Heart left ventricle (tissue), 16 donors: ENCODE results near the gene SPATA2. TPM values are rescaled to one million over a fixed set of nuclear protein-coding genes. Genes with fewer than 3 reads are reported as not detected.

Experiments
- ATAC-seq, 4 donors: fragments of 200-7000 bp; cut with Tn5 transposase; one replicate each; pipeline ENCODE4 v1.9.1; 2020 to 2022; ENCODE audit warnings: moderate library complexity in 4 of 4, mild to moderate bottlenecking in 3 of 4, moderate number of reproducible peaks in 1 of 4
- DNase-seq, 5 donors: peaks; one replicate each; pipeline ENCODE4 v3.0.0-alpha.2; 2020
- H3K27ac ChIP-seq, 12 donors: fragments of 200-600 bp; sonication (generic) in 4 of 12; one replicate each; pipeline versions ENCODE4 v1.5.0 to v1.8.0; 2016 to 2022; ENCODE audit warnings: mild to moderate bottlenecking in 2 of 12
- H3K27me3 ChIP-seq, 9 donors: fragments of 200-600 bp; sonication (generic) in 2 of 9; one replicate each; pipeline versions ENCODE4 v1.5.1 to v1.8.0; 2016 to 2022; ENCODE audit warnings: mild to moderate bottlenecking in 3 of 9
- H3K36me3 ChIP-seq, 9 donors: fragments of 200-600 bp; sonication (generic) in 2 of 9; one replicate each; pipeline versions ENCODE4 v1.5.0 to v1.8.0; 2018 to 2022; ENCODE audit warnings: mild to moderate bottlenecking in 2 of 9
- H3K4me1 ChIP-seq, 12 donors: fragments of 200-600 bp; sonication (generic) in 4 of 12; one replicate each; pipeline versions ENCODE4 v1.5.0 to v1.8.0; 2016 to 2022; ENCODE audit warnings: mild to moderate bottlenecking in 3 of 12
- H3K4me3 ChIP-seq, 12 donors: fragments of 200-600 bp; sonication (generic) in 4 of 12; one replicate each; pipeline versions ENCODE4 v1.5.0 to v1.8.0; 2017 to 2022; ENCODE audit warnings: mild to moderate bottlenecking in 9 of 12, moderate library complexity in 4 of 12
- H3K9me3 ChIP-seq, 12 donors: fragments of 200-600 bp; sonication (generic) in 4 of 12; one replicate each; pipeline versions ENCODE4 v1.5.0 to v1.8.0; 2016 to 2022; ENCODE audit warnings: mild to moderate bottlenecking in 1 of 12
- CTCF ChIP-seq, 12 donors: fragments of 200-600 bp; sonication (generic) in 4 of 12; IDR thresholded peaks; one replicate each; pipeline versions ENCODE4 v1.5.0 to v1.8.0; 2018 to 2022; ENCODE audit warnings: antibody characterized with exemption in 12 of 12, mild to moderate bottlenecking in 5 of 12
- POLR2A ChIP-seq, 2 donors: fragments of 450-650 bp; IDR thresholded peaks; one replicate each; pipeline ENCODE4 v1.6.1; 2017; ENCODE audit warnings: antibody characterized with exemption in 2 of 2, mild to moderate bottlenecking in 2 of 2, moderate library complexity in 2 of 2
- WGBS, 4 donors: extraction: QIAGEN DNeasy Blood & Tissue Kit in 2 of 4; methylation state at CpG; one replicate each; pipeline versions ENCODE4 v1.1.5 to v1.1.7; 2013 to 2018; 5-methylcytosine and 5-hydroxymethylcytosine counted together
- intact Hi-C, 10 donors: fragments of 100-400 bp; cut with DNase I; formaldehyde crosslinking; loops; one replicate each; pipeline versions ENCODE4 v1.11.1 to v1.14.2; 2022
- polyA plus RNA-seq, 2 donors: library from polyadenylated mRNA; stranded (reverse); fragments of 200-250 nt; gene quantifications; one replicate each; pipeline ENCODE4 v1.2.3, GENCODE V29; 2013
- total RNA-seq, 9 donors: library from RNA; depleted of rRNA in 2 of 9; stranded (reverse); fragments of >200 nt in 2 of 9; fragmentation: NEBNext Ultra II Directional in 3 of 9; extraction: Animal tissue kit (Norgen Biotek cat#: 25700) in 3 of 9; gene quantifications; one replicate each; pipeline versions ENCODE4 v1.1.0 to v1.2.4, GENCODE V29; 2016 to 2023
- donor health status: ischemic (EF 13 %, LVEDD 7.1; RV severe dilation, severe dysfunction).
- donor health status: healthy with polysubstance abuse.
- donor health status: DM: no; HTN: yes; CAD: no.
- donor health status: DM: no; HTN: no; CAD: no.
- donor health status: ischemic (EF 25% LVEDD 6.9; RV normal size, moderate dysfunction).
- donor health status: ischemic (EF 25% LVEDD 5.7; RV mildly dilated, moderate dysfunction).
- donor health status: healthy.
- donor health status: DM: yes; HTN: yes; CAD: no.
- donor health status: ischemic (EF 35%, LVEDD 5.7; RV mildly dilated, moderate dysfunction).
- donor health status: nonischemic (EF 11% LVEDD 7.7; RV severe dilation, severe dysfunction).
- donor health status: DM: yes; HTN: yes; CAD: no.
- donor health status: PGD.
- donor health status: ischemic (EF 29% LVEDD 5.4; RV normal size, mild dysfunction).
- donor health status: nonischemic (EF 23%, LVEDD 6.1; RV moderate dilation, normal function).

Gene SPATA2
- total and polyA plus RNA-seq, 11 donors = 4.3 to 9.3 (median 7.8) TPM

GRCh38 chr20:49859011-49859410, 56.3 kb downstream of the SPATA2 start:
- Histone ChIP-seq H3K9me3 (no peaks in the 10 kb centered on the region), H3K4me3 (no peak overlapping the region), H3K4me1 (peaks cover 0 to 13% (median under 1%) of the 10 kb centered on the region in 12 donors), H3K27me3 (no peaks in the 10 kb centered on the region), H3K27ac (peak overlapping the region in 3 of 12 donors; percentile 24 to 76 (median 43)), H3K36me3 (peaks cover 0 to 80% (median 46%) of the 10 kb centered on the region in 9 donors)
- no peak for DNase-seq
- ATAC-seq = peak in 1 of 4 donors; percentile 18
- WGBS, 4 donors = 87 to 92% (median 88%) methylated on average over 6 of the region's 6 CpGs
- TF ChIP-seq POLR2A (IDR thresholded peaks at IDR 0.05) = no peak
- TF ChIP-seq CTCF (IDR thresholded peaks at IDR 0.05) = no peak
- intact Hi-C loops = loop anchor here in 4 of 10 donors (10.0 kb wide), 1 partner anchor 314 kb away; no protein-coding TSS in a partner anchor

GRCh38 chr20:49858076-49858585, 57.2 kb downstream of the SPATA2 start:
- H3K36me3 ChIP-seq = peaks cover 0 to 84% (median 47%) of the 10 kb centered on the region in 9 donors
- peaks cover 0 to 13% (median 2%) of the 10 kb centered on the region in 12 donors for H3K4me1 ChIP-seq
- no peak for DNase-seq
- WGBS, 4 donors = 64 to 80% (median 71%) methylated on average over 2 of the region's 2 CpGs
- no peaks in the 10 kb centered on the region for H3K9me3 ChIP-seq
- H3K4me3 ChIP-seq = no peak overlapping the region
- no peak for TF ChIP-seq CTCF (IDR thresholded peaks at IDR 0.05)
- no peak for TF ChIP-seq POLR2A (IDR thresholded peaks at IDR 0.05)
- ATAC-seq = no peak
- no peaks in the 10 kb centered on the region for H3K27me3 ChIP-seq
- H3K27ac ChIP-seq = peak overlapping the region in 3 of 12 donors; percentile 24 to 76 (median 43)
- intact Hi-C loops = loop anchor here in 4 of 10 donors (10.0 kb wide), 1 partner anchor 313 kb away; no protein-coding TSS in a partner anchor

DNA sequence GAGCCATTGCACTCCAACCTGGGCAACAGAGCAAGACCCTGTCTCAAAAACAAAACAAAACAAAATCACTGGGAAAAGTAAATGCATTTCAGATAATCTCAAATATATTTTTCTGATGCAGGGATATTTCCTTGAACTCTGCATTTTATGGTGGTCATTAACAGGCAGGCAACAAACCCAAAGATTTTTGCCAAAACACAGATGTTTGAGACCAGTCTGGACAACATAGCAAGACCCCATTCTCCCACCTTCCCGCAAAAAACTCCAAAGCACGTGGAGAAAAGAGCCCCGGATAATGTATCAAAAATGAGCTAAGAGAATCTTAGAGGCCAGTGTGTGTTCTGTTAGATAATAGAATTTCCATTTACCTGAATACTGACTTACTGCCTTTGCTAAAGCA, 58.4 kb downstream of the SPATA2 start:
- no peak overlapping the region for H3K27ac ChIP-seq
- intact Hi-C loops = loop anchor here in 4 of 10 donors (10.0 kb wide), 1 partner anchor 312 kb away; no protein-coding TSS in a partner anchor
- no peaks in the 10 kb centered on the region for H3K27me3 ChIP-seq
- H3K9me3 ChIP-seq = no peaks in the 10 kb centered on the region
- TF ChIP-seq CTCF (IDR thresholded peaks at IDR 0.05) = no peak
- ATAC-seq (no peak), DNase-seq (no peak)
- H3K4me3 ChIP-seq = no peak overlapping the region
- WGBS, 4 donors = 63 to 98% (median 97%) methylated on average over 3 of the region's 3 CpGs
- peaks cover 0 to 96% (median 46%) of the 10 kb centered on the region in 9 donors for H3K36me3 ChIP-seq
- peaks cover 0 to 23% (median 9%) of the 10 kb centered on the region in 12 donors for H3K4me1 ChIP-seq

- DNase-seq (no peak), ATAC-seq (no peak)
- no peaks in the 10 kb centered on the region for H3K27me3 ChIP-seq
- H3K36me3 ChIP-seq = peaks cover 0 to 92% (median 46%) of the 10 kb centered on the region in 9 donors
- intact Hi-C loops = loop anchor here in 5 of 10 donors (5.0 to 10.0 kb wide), 2 partner anchors 242 to 310 kb away; no protein-coding TSS in a partner anchor
- WGBS, 4 donors = 87 to 90% (median 89%) methylated on average over 9 to 10 of the region's 10 CpGs
- peaks cover 0 to 42% (median 21%) of the 10 kb centered on the region in 12 donors for H3K4me1 ChIP-seq
- TF ChIP-seq POLR2A (IDR thresholded peaks at IDR 0.05) (no peak), CTCF (IDR thresholded peaks at IDR 0.05) (no peak)
- H3K9me3 ChIP-seq = no peaks in the 10 kb centered on the region
- no peak overlapping the region for H3K27ac ChIP-seq
- H3K4me3 ChIP-seq = no peak overlapping the region
These were observed 61.0 kb downstream of the SPATA2 start for GRCh38 chr20:49854190-49854875.
